Kidney (tissue), 14 donors: ENCODE measurements around the gene EDAR. TPM values are rescaled to one million over a fixed set of nuclear protein-coding genes. Genes with fewer than 3 reads are reported as not detected.

Experiments
- DNase-seq, 5 donors: peaks; one replicate each; pipeline ENCODE4 v3.0.0-alpha.2; 2013 to 2020
- FAIRE-seq: peaks from 2 replicates; lab custom pipeline; 2012; peaks lifted over from hg19 to GRCh38; lab: Jason Lieb, UNC
- H3K27ac ChIP-seq, 2 donors: one replicate each; pipeline ENCODE4 v1.7.0; 2013; ENCODE audit warnings: low read depth in 2 of 2, low read length in 2 of 2, inconsistent platforms in 1 of 2
- H3K27me3 ChIP-seq: one replicate; pipeline ENCODE4 v1.7.1; 2013; ENCODE audit warnings: low read length, inconsistent platforms; ENCODE audit not compliant: control insufficient read depth, insufficient read depth
- H3K36me3 ChIP-seq, 3 donors: one replicate each; pipeline versions ENCODE4 v1.7.0 to v1.7.1; 2013; ENCODE audit warnings: low read length in 3 of 3, control low read depth in 1 of 3, inconsistent platforms in 1 of 3; ENCODE audit not compliant: insufficient read depth in 3 of 3, control insufficient read depth in 2 of 3
- H3K4me1 ChIP-seq, 3 donors: one replicate each; pipeline versions ENCODE4 v1.7.0 to v1.7.1; 2013; ENCODE audit warnings: low read length in 3 of 3, inconsistent platforms in 1 of 3, low read depth in 1 of 3; ENCODE audit not compliant: control insufficient read depth in 2 of 3, insufficient read depth in 2 of 3
- H3K4me3 ChIP-seq, 3 donors: one replicate each; pipeline versions ENCODE4 v1.7.0 to v1.8.1; 2013; ENCODE audit warnings: low read length in 3 of 3, control low read depth in 1 of 3, inconsistent platforms in 1 of 3
- H3K9ac ChIP-seq, 3 donors: one replicate each; pipeline versions ENCODE4 v1.7.0 to v1.7.1; 2013; ENCODE audit warnings: low read length in 3 of 3, control low read depth in 1 of 3, inconsistent platforms in 1 of 3
- H3K9me3 ChIP-seq, 3 donors: one replicate each; pipeline versions ENCODE4 v1.7.0 to v1.7.1; 2013; ENCODE audit warnings: low read length in 3 of 3, control low read depth in 1 of 3, inconsistent platforms in 1 of 3; ENCODE audit not compliant: control insufficient read depth in 2 of 3, insufficient read depth in 1 of 3
- intact Hi-C: fragments of 100-400 bp; cut with DNase I; formaldehyde crosslinking; loops from one replicate; pipeline ENCODE4 v1.11.1; 2022
- polyA plus RNA-seq: library from polyadenylated mRNA; stranded (reverse); fragments of 350-450 nt; fragmentation: Illumina TruSeq; extraction: RNeasy Lipid Tissue Mini Kit (QIAGEN cat#74804); gene quantifications from one replicate; pipeline ENCODE4 v1.2.3, GENCODE V29; 2014; ENCODE audit warnings: low read depth, low replicate concordance; ENCODE audit not compliant: insufficient read depth
- total RNA-seq: library from RNA; stranded (reverse); fragmentation: NEBNext Ultra II Directional; extraction: Animal tissue kit (Norgen Biotek cat#: 25700); gene quantifications from one replicate; pipeline ENCODE4 v1.2.1, GENCODE V29; 2021
- TF ChIP-seq, protein P1 (sequence below): IDR thresholded peaks from 3 replicates; pipeline ENCODE4 v1.5.1; 2012; ENCODE audit warnings: mild to moderate bottlenecking, moderate library complexity, borderline replicate concordance; ENCODE audit not compliant: insufficient read depth; ENCODE audit errors: extremely low read depth
- donor health status: control.
- donor health status: control.
- donor health status: control.
- donor health status: control.
- donor health status: control.
- donor health status: DM: yes; HTN: yes; CAD: no.
- donor health status: Normal renal cell carcinoma (clear cell type).

Gene EDAR
- total and polyA plus RNA-seq, 2 donors from 2014 or later = 0.17 to 3.1 TPM

DNA sequence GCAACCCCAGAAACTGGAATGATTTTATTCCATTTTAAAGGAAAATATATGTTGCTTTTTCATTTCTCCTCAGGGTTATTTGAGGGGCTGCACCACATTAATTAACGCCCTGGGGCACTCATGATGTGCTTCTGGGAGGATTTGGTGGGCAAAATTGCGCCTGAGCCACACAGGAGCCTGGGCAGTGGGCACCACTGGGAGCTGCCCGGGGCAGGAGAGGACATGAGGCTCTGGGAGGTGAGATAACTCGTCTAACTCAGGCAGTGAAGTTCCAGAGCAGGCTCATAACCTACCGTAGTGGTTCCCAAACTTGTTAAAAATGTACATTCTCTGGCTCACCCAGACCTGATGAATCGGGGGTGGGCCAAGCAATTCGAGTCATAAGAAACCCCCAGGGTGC is 68.3 kb downstream of the EDAR start:
- intact Hi-C loops = no loop called here
- Histone ChIP-seq H3K27me3 (no peaks in the 10 kb centered on the region), H3K4me1 (no peaks in the 10 kb centered on the region), H3K27ac (no peak overlapping the region), H3K9ac (no peak overlapping the region), H3K36me3 (no peaks in the 10 kb centered on the region), H3K4me3 (no peak overlapping the region), H3K9me3 (no peaks in the 10 kb centered on the region)
- no peak for FAIRE-seq
- TF ChIP-seq, protein P1, sequence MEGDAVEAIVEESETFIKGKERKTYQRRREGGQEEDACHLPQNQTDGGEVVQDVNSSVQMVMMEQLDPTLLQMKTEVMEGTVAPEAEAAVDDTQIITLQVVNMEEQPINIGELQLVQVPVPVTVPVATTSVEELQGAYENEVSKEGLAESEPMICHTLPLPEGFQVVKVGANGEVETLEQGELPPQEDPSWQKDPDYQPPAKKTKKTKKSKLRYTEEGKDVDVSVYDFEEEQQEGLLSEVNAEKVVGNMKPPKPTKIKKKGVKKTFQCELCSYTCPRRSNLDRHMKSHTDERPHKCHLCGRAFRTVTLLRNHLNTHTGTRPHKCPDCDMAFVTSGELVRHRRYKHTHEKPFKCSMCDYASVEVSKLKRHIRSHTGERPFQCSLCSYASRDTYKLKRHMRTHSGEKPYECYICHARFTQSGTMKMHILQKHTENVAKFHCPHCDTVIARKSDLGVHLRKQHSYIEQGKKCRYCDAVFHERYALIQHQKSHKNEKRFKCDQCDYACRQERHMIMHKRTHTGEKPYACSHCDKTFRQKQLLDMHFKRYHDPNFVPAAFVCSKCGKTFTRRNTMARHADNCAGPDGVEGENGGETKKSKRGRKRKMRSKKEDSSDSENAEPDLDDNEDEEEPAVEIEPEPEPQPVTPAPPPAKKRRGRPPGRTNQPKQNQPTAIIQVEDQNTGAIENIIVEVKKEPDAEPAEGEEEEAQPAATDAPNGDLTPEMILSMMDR = no peak
- peak in 1 of 5 donors; percentile 14 for DNase-seq

- TF ChIP-seq, protein P1 = no peak
- no peak overlapping the region for H3K4me3 ChIP-seq
- FAIRE-seq (no peak), DNase-seq (peak in 1 of 5 donors; percentile 29)
- no peaks in the 10 kb centered on the region for H3K36me3 ChIP-seq
- no peaks in the 10 kb centered on the region for H3K9me3 ChIP-seq
- no peaks in the 10 kb centered on the region for H3K27me3 ChIP-seq
- H3K27ac ChIP-seq = no peak overlapping the region
- H3K9ac ChIP-seq = no peak overlapping the region
- intact Hi-C loops = no loop called here
- no peaks in the 10 kb centered on the region for H3K4me1 ChIP-seq
Observed at GRCh38 chr2:108919571-108920373, 69.2 kb downstream of the EDAR start.

DNA sequence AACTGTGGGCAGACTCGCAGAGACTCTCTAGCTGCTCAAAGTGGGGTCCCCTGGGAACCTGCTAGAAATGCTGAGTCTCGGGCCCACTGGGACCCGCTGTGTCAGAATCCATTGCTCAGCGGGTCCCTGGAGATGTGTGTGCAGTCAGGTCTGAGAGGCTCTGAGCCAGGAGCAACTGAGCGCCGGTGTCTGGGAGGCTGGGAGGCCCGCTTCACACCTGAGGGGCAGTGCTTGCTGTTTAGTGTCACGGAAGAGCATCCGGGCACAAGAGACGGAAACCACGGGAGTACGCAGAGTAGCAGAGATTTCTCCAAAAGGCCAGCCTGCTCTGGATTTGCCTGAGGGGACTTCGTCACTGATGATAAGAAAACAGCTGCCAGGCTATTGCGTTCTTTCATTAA is 70.1 kb downstream of the EDAR start:
- DNase-seq (peak in 1 of 5 donors; percentile 36), FAIRE-seq (no peak)
- Histone ChIP-seq H3K4me3 (no peak overlapping the region), H3K36me3 (no peaks in the 10 kb centered on the region), H3K4me1 (no peaks in the 10 kb centered on the region), H3K9me3 (no peaks in the 10 kb centered on the region), H3K9ac (no peak overlapping the region), H3K27ac (no peak overlapping the region), H3K27me3 (no peaks in the 10 kb centered on the region)
- TF ChIP-seq, protein P1 = no peak
- intact Hi-C loops = no loop called here
